HCT116 (cell line): Measurements from ENCODE around the gene USP1. TPM values are rescaled to one million over a fixed set of nuclear protein-coding genes. Genes with fewer than 3 reads are reported as not detected.

Source experiments
- ATAC-seq: fragments of 200-7000 bp; cut with Tn5 transposase; 2 replicates; pipeline ENCODE4 v1.9.1; 2020; ENCODE audit warnings: mild to moderate bottlenecking, moderate library complexity
- BruUV-seq: library from RNA; stranded (reverse); fragments of 400-500 nt; replicated peaks from 2 replicates; lab custom pipeline; 2021; lab: Mats Ljungman, UMichigan
- CTCF ChIA-PET: fragments of 300-600 bp; sonication (Branson Sonifier 250); formaldehyde crosslinking; loops from one replicate; lab custom pipeline; 2021; ENCODE audit warnings: antibody characterized with exemption; lab: Charles Lee
- POLR2A ChIA-PET: fragments of 300-600, 350-600 bp; sonication (Branson Sonifier 250); formaldehyde crosslinking; loops from one replicate; lab custom pipeline; 2021; ENCODE audit warnings: antibody characterized with exemption; lab: Charles Lee
- RAD21 ChIA-PET, 2 experiments: fragments of 300-600 bp; sonication (Branson Sonifier 250); formaldehyde crosslinking; loops; one replicate each; lab custom pipeline; 2023; ENCODE audit warnings: low total read pairs in 2 of 2; ENCODE audit not compliant: uncharacterized antibody in 2 of 2, unreplicated experiment in 2 of 2, low non-redundant PET in 1 of 2; lab: Charles Lee
- DNase-seq: peaks from one replicate; pipeline ENCODE4 v3.0.0-alpha.2; 2010; ENCODE audit warnings: low read depth, low spot score
- H2AFZ ChIP-seq: fragments of 200-600 bp; shearing (Covaris generic), sonication (generic); 2 replicates; pipeline ENCODE4 v1.6.1; 2017; ENCODE audit warnings: low read depth, mixed run types, mixed read lengths, antibody characterized with exemption, low read length; ENCODE audit not compliant: poor library complexity, severe bottlenecking
- H3K27ac ChIP-seq: 2 replicates; pipeline ENCODE4 v1.5.1; 2012; ENCODE audit warnings: low read depth, low read length
- H3K27me3 ChIP-seq: fragments of 200-600 bp; sonication (generic); 2 replicates; pipeline ENCODE4 v1.6.1; 2016; ENCODE audit warnings: mixed run types, low read length, mixed read lengths; ENCODE audit not compliant: insufficient read depth
- H3K36me3 ChIP-seq, 2 experiments: fragments of 200-500 bp in 1 of 2; fragments of 200-600 bp in 1 of 2; sonication (Bioruptor generic) in 1 of 2; sonication (generic) in 1 of 2; 2 replicates each; pipeline versions ENCODE4 v1.5.1 to v1.6.1; 2014 to 2016; ENCODE audit warnings: low read length in 2 of 2, inconsistent platforms in 1 of 2, mixed read lengths in 1 of 2, mixed run types in 1 of 2; ENCODE audit not compliant: insufficient read depth in 2 of 2, control insufficient read depth in 1 of 2
- H3K4me1 ChIP-seq, 2 experiments: fragments of 200-600 bp in 1 of 2; sonication (generic) in 1 of 2; 2 replicates each; pipeline versions ENCODE4 v1.5.1 to v1.6.1; 2012 to 2017; ENCODE audit warnings: low read length in 2 of 2, inconsistent platforms in 1 of 2, mild to moderate bottlenecking in 1 of 2, mixed read lengths in 1 of 2, mixed run types in 1 of 2, moderate library complexity in 1 of 2; ENCODE audit not compliant: insufficient read depth in 2 of 2, control insufficient read depth in 1 of 2
- H3K4me2 ChIP-seq: fragments of 200-600 bp; sonication (generic); 2 replicates; pipeline ENCODE4 v1.6.1; 2017; ENCODE audit warnings: mixed run types, low read length, mixed read lengths
- H3K4me3 ChIP-seq, 2 experiments: fragments of 200-600 bp in 1 of 2; sonication (generic) in 1 of 2; replicated peaks in 1 of 2; 2 replicates each; pipeline ENCODE4 v1.5.1; 2011 to 2016; ENCODE audit warnings: low read length in 2 of 2, control low read depth in 1 of 2, low read depth in 1 of 2, mild to moderate bottlenecking in 1 of 2, mixed read lengths in 1 of 2, mixed run types in 1 of 2
- H3K79me2 ChIP-seq: fragments of 200-600 bp; sonication (generic); 2 replicates; pipeline ENCODE4 v1.6.1; 2017; ENCODE audit warnings: mild to moderate bottlenecking, mixed run types, low read length, moderate library complexity, mixed read lengths; ENCODE audit not compliant: insufficient read depth
- H3K9ac ChIP-seq: fragments of 200-600 bp; sonication (generic); 2 replicates; pipeline ENCODE4 v1.6.1; 2016; ENCODE audit warnings: low read length, mixed read lengths
- H3K9me2 ChIP-seq: fragments of 200-600 bp; sonication (generic), shearing (Covaris generic); 2 replicates; pipeline ENCODE4 v1.6.1; 2017; ENCODE audit warnings: mixed run types, mild to moderate bottlenecking, moderate library complexity; ENCODE audit not compliant: insufficient read depth
- H3K9me3 ChIP-seq, 2 experiments: fragments of 200-500 bp in 1 of 2; fragments of 200-600 bp in 1 of 2; sonication (Bioruptor generic) in 1 of 2; sonication (generic) in 1 of 2; 2 replicates each; pipeline ENCODE4 v1.6.1; 2014 to 2017; ENCODE audit warnings: low read length in 2 of 2, mixed read lengths in 2 of 2, inconsistent platforms in 1 of 2, low read depth in 1 of 2, mild to moderate bottlenecking in 1 of 2, mixed run types in 1 of 2, moderate library complexity in 1 of 2; ENCODE audit not compliant: control insufficient read depth in 1 of 2, insufficient read depth in 1 of 2
- H4K20me1 ChIP-seq: fragments of 200-600 bp; sonication (generic), shearing (Covaris generic); 2 replicates; pipeline ENCODE4 v1.6.1; 2017; ENCODE audit warnings: mixed run types, mild to moderate bottlenecking, moderate library complexity; ENCODE audit not compliant: insufficient read depth
- CBX3 ChIP-seq: IDR thresholded peaks from 2 replicates; pipeline ENCODE4 v1.6.1; 2012; ENCODE audit warnings: low read depth
- EGR1 ChIP-seq: IDR thresholded peaks from 2 replicates; pipeline ENCODE4 v1.6.1; 2012; ENCODE audit warnings: low read depth
- POLR2A ChIP-seq: IDR thresholded peaks from 2 replicates; pipeline ENCODE4 v1.7.0; 2011; ENCODE audit warnings: borderline replicate concordance; ENCODE audit not compliant: insufficient read depth, insufficient read length; ENCODE audit errors: extremely low read depth
- RAD21 ChIP-seq: IDR thresholded peaks from 2 replicates; pipeline ENCODE4 v1.6.1; 2012; ENCODE audit warnings: low read depth, mild to moderate bottlenecking
- TCF7L2 ChIP-seq: IDR thresholded peaks from 2 replicates; pipeline ENCODE4 v1.7.0; 2011; ENCODE audit warnings: borderline replicate concordance, inconsistent platforms; ENCODE audit not compliant: insufficient read depth, insufficient read length; ENCODE audit errors: extremely low read depth
- YY1 ChIP-seq: IDR thresholded peaks from 2 replicates; pipeline ENCODE4 v1.6.1; 2011; ENCODE audit warnings: low read length, low read depth, moderate library complexity, mild to moderate bottlenecking; ENCODE audit not compliant: insufficient replicate concordance; ENCODE audit errors: extremely low read depth
- intact Hi-C: fragments of 100-400 bp; cut with micrococcal nuclease; formaldehyde crosslinking; loops from 2 replicates; pipeline ENCODE4 v1.10.0; 2022
- total RNA-seq: library from RNA; stranded (reverse); gene quantifications from one replicate; pipeline ENCODE4 v1.2.1, GENCODE V29; 2021; ENCODE audit not compliant: unreplicated experiment
- TF ChIP-seq, protein P1 (sequence below): IDR thresholded peaks from 2 replicates; pipeline ENCODE4 v1.6.1; 2011; ENCODE audit warnings: mild to moderate bottlenecking, low read length, moderate library complexity; ENCODE audit not compliant: insufficient replicate concordance; ENCODE audit errors: extremely low read depth
- TF ChIP-seq, protein P2 (sequence below): IDR thresholded peaks from 2 replicates; pipeline ENCODE4 v1.6.1; 2012; ENCODE audit warnings: low read depth
- TF ChIP-seq, protein P3 (sequence below), 3 experiments: fragments of 200-600 bp in 1 of 3; sonication (generic) in 1 of 3; IDR thresholded peaks in 2 of 3; conservative IDR thresholded peaks in 1 of 3; 2 replicates each; pipeline ENCODE4 v1.5.1; 2012 to 2017; ENCODE audit warnings: low read depth in 2 of 3, low read length in 2 of 3, antibody characterized with exemption in 1 of 3, borderline replicate concordance in 1 of 3, control low read depth in 1 of 3, mild to moderate bottlenecking in 1 of 3, mixed read lengths in 1 of 3, mixed run types in 1 of 3, moderate library complexity in 1 of 3; ENCODE audit not compliant: insufficient read depth in 1 of 3
- TF ChIP-seq, protein P4 (sequence below): IDR thresholded peaks from 2 replicates; pipeline ENCODE4 v1.6.1; 2012

USP1 gene
- total RNA-seq, 1 experiment from 2014 or later, result 37.8 TPM

DNA sequence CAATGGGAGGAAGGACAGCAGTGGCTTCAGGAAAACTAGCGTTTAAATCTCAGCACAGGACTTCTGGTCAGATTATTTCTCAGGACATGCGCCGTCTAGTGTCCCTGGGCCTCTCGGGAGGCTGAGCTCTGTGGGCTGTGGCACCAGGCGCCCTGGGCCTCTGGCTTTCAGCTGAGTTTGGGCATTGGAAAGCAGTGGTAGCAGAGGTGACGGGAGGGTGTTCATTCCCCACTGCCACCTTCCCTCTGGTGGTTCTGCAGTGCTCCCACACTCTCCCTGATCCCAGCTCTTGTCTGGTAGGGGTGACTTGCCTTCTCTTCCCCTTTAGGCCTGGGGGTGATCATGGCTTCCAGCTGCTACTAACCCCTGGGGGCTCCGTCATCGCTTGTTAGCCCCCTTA lies 42.2 kb upstream of the USP1 start:
- TF ChIP-seq TCF7L2 (no peak), CBX3 (no peak), RAD21 (no peak), YY1 (no peak), EGR1 (no peak), POLR2A (no peak)
- TF ChIP-seq, protein P1, sequence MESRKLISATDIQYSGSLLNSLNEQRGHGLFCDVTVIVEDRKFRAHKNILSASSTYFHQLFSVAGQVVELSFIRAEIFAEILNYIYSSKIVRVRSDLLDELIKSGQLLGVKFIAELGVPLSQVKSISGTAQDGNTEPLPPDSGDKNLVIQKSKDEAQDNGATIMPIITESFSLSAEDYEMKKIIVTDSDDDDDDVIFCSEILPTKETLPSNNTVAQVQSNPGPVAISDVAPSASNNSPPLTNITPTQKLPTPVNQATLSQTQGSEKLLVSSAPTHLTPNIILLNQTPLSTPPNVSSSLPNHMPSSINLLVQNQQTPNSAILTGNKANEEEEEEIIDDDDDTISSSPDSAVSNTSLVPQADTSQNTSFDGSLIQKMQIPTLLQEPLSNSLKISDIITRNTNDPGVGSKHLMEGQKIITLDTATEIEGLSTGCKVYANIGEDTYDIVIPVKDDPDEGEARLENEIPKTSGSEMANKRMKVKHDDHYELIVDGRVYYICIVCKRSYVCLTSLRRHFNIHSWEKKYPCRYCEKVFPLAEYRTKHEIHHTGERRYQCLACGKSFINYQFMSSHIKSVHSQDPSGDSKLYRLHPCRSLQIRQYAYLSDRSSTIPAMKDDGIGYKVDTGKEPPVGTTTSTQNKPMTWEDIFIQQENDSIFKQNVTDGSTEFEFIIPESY, result no peak
- TF ChIP-seq, protein P2, sequence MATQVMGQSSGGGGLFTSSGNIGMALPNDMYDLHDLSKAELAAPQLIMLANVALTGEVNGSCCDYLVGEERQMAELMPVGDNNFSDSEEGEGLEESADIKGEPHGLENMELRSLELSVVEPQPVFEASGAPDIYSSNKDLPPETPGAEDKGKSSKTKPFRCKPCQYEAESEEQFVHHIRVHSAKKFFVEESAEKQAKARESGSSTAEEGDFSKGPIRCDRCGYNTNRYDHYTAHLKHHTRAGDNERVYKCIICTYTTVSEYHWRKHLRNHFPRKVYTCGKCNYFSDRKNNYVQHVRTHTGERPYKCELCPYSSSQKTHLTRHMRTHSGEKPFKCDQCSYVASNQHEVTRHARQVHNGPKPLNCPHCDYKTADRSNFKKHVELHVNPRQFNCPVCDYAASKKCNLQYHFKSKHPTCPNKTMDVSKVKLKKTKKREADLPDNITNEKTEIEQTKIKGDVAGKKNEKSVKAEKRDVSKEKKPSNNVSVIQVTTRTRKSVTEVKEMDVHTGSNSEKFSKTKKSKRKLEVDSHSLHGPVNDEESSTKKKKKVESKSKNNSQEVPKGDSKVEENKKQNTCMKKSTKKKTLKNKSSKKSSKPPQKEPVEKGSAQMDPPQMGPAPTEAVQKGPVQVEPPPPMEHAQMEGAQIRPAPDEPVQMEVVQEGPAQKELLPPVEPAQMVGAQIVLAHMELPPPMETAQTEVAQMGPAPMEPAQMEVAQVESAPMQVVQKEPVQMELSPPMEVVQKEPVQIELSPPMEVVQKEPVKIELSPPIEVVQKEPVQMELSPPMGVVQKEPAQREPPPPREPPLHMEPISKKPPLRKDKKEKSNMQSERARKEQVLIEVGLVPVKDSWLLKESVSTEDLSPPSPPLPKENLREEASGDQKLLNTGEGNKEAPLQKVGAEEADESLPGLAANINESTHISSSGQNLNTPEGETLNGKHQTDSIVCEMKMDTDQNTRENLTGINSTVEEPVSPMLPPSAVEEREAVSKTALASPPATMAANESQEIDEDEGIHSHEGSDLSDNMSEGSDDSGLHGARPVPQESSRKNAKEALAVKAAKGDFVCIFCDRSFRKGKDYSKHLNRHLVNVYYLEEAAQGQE, result no peak
- TF ChIP-seq, protein P3, sequence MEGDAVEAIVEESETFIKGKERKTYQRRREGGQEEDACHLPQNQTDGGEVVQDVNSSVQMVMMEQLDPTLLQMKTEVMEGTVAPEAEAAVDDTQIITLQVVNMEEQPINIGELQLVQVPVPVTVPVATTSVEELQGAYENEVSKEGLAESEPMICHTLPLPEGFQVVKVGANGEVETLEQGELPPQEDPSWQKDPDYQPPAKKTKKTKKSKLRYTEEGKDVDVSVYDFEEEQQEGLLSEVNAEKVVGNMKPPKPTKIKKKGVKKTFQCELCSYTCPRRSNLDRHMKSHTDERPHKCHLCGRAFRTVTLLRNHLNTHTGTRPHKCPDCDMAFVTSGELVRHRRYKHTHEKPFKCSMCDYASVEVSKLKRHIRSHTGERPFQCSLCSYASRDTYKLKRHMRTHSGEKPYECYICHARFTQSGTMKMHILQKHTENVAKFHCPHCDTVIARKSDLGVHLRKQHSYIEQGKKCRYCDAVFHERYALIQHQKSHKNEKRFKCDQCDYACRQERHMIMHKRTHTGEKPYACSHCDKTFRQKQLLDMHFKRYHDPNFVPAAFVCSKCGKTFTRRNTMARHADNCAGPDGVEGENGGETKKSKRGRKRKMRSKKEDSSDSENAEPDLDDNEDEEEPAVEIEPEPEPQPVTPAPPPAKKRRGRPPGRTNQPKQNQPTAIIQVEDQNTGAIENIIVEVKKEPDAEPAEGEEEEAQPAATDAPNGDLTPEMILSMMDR (IDR thresholded peaks at IDR 0.05 in 2 of 3, conservative IDR thresholded peaks at IDR 0.05 in 1 of 3; ENCODE audit: borderline replicate concordance in 1 of 3, insufficient read depth in 1 of 3, low read depth in 2 of 3, low read length in 2 of 3), result no peak
- TF ChIP-seq, protein P4, sequence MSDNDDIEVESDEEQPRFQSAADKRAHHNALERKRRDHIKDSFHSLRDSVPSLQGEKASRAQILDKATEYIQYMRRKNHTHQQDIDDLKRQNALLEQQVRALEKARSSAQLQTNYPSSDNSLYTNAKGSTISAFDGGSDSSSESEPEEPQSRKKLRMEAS, result no peak
- intact Hi-C loops, result no loop called here
- Histone ChIP-seq H4K20me1 (no peaks in the 10 kb centered on the region), H3K27ac (no peak overlapping the region), H3K79me2 (no peaks in the 10 kb centered on the region), H3K9me2 (no peaks in the 10 kb centered on the region), H3K4me2 (no peak overlapping the region), H3K9me3 (no peaks in the 10 kb centered on the region), H3K4me3 (no peak overlapping the region), H3K4me1 (no peaks in the 10 kb centered on the region), H3K36me3 (no peaks in the 10 kb centered on the region), H3K27me3 (no peaks in the 10 kb centered on the region), H2AFZ (no peak overlapping the region), H3K9ac (no peak overlapping the region)
- DNase-seq (no peak), ATAC-seq (no peak)
- CTCF ChIA-PET, result no interaction called here
- BruUV-seq, result no TSS peak
- POLR2A ChIA-PET, result no interaction called here
- RAD21 ChIA-PET, result no interaction called here
